ENCODE results near the gene TXNRD2.

TXNRD2 gene

GRCh38 chr22:19872779-19873137, 68.9 kb downstream of the TXNRD2 start:
- DNase-seq: peak; percentile 77

- no peak for DNase-seq
Measured at GRCh38 chr22:19871845-19872778, 69.5 kb downstream of the TXNRD2 start.

- DNase-seq: no peak
Measured at GRCh38 chr22:19871023-19871844, 70.4 kb downstream of the TXNRD2 start.

GRCh38 chr22:19870153-19871022, 71.2 kb downstream of the TXNRD2 start:
- DNase-seq: no peak

GRCh38 chr22:19869497-19870152, 72.0 kb downstream of the TXNRD2 start:
- no peak for DNase-seq

- no peak for DNase-seq
Measured at GRCh38 chr22:19868773-19869471, 72.7 kb downstream of the TXNRD2 start.

- no peak for DNase-seq
Measured at GRCh38 chr22:19868333-19868732, 73.3 kb downstream of the TXNRD2 start.

GRCh38 chr22:19867617-19868016, 74.0 kb downstream of the TXNRD2 start:
- no peak for DNase-seq

- DNase-seq: no peak
Measured at GRCh38 chr22:19866665-19867009, 75.0 kb downstream of the TXNRD2 start.

- no peak for DNase-seq
Measured at GRCh38 chr22:19865141-19865829, 76.3 kb downstream of the TXNRD2 start.

- no peak for DNase-seq
Measured at GRCh38 chr22:19864538-19865106, 77.0 kb downstream of the TXNRD2 start.

- DNase-seq: no peak
Measured at GRCh38 chr22:19863571-19863970, 78.0 kb downstream of the TXNRD2 start.

- no peak for DNase-seq
Measured at GRCh38 chr22:19862619-19863246, 78.9 kb downstream of the TXNRD2 start.

GRCh38 chr22:19859861-19860510, 81.6 kb downstream of the TXNRD2 start:
- DNase-seq: no peak

- DNase-seq: no peak
Measured at GRCh38 chr22:19857382-19857781, 84.2 kb downstream of the TXNRD2 start.

GRCh38 chr22:19855504-19856409, 85.9 kb downstream of the TXNRD2 start:
- DNase-seq: peak; percentile 76

- DNase-seq: peak; percentile 94
Measured at GRCh38 chr22:19854778-19855503, 86.7 kb downstream of the TXNRD2 start, which contains the start of the genes GNB1L and RTL10. Gene GNB1L (minus strand): TSS chr22:19854874. CDS start chr22:19821355, 33,519 bp downstream. Gene RTL10 (minus strand): TSS chr22:19854874. CDS start chr22:19852261, 2,613 bp downstream.
